ENCODE data around the gene CDKN1B. TPM values are rescaled to one million over a fixed set of nuclear protein-coding genes. Genes with fewer than 3 reads are reported as not detected.
"Not testable (repeated sequence)": the region's sequence is repeated elsewhere in the genome, so short reads cannot be mapped to it uniquely, and the experiment has no call there.

Gene CDKN1B
- total RNA-seq, 1 donor from 2014 or later, result 25.5 TPM

DNA sequence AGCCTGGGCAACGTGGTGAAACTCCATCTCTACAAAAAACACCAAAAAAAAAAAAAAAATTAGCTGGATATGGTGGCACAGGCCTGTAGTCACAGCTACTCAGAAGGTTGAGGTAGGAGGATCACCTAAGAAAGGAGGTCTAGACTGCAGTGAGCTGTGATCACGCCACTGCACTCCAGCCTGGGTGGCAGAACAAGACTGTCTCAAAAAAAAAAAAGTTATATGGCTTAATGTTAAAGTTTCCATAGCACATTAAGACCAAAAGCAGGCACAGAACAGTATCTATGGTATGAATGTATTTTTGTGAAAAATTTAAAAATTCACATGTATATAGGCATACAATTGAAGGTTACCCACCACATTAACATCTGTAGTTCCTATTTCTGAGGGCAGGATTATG is 15.9 kb downstream of the CDKN1B start:
- Histone ChIP-seq H3K4me3 (ENCODE audit: low read depth, low read length) (no peak overlapping the region), H3K36me3 (ENCODE audit: control insufficient read depth, insufficient read depth, low read length) (no peaks in the 10 kb centered on the region), H3K27me3 (ENCODE audit: control insufficient read depth, insufficient read depth, low read length) (no peaks in the 10 kb centered on the region)
- TF ChIP-seq CTCF (IDR thresholded peaks at IDR 0.05; ENCODE audit: insufficient read depth, low read length, poor library complexity, severe bottlenecking), result no peak
- DNase-seq (ENCODE audit: low read depth), result no peak

- TF ChIP-seq CTCF (IDR thresholded peaks at IDR 0.05; ENCODE audit: insufficient read depth, low read length, poor library complexity, severe bottlenecking), result no peak
- Histone ChIP-seq H3K36me3 (ENCODE audit: control insufficient read depth, insufficient read depth, low read length) (no peaks in the 10 kb centered on the region), H3K27me3 (ENCODE audit: control insufficient read depth, insufficient read depth, low read length) (no peaks in the 10 kb centered on the region), H3K4me3 (ENCODE audit: low read depth, low read length) (no peak overlapping the region)
- DNase-seq (ENCODE audit: low read depth), result no peak
Observed at GRCh38 chr12:12734054-12734453, 16.9 kb downstream of the CDKN1B start.

- Histone ChIP-seq H3K36me3 (ENCODE audit: control insufficient read depth, insufficient read depth, low read length) (no peaks in the 10 kb centered on the region), H3K4me3 (ENCODE audit: low read depth, low read length) (no peak overlapping the region), H3K27me3 (ENCODE audit: control insufficient read depth, insufficient read depth, low read length) (no peaks in the 10 kb centered on the region)
- no peak for TF ChIP-seq CTCF (IDR thresholded peaks at IDR 0.05; ENCODE audit: insufficient read depth, low read length, poor library complexity, severe bottlenecking)
- no peak for DNase-seq (ENCODE audit: low read depth)
Observed at GRCh38 chr12:12734561-12735071, 17.4 kb downstream of the CDKN1B start.

- H3K36me3 ChIP-seq (ENCODE audit: control insufficient read depth, insufficient read depth, low read length), result no peaks in the 10 kb centered on the region
- no peak for DNase-seq (ENCODE audit: low read depth)
- H3K27me3 ChIP-seq (ENCODE audit: control insufficient read depth, insufficient read depth, low read length), result no peaks in the 10 kb centered on the region
- H3K4me3 ChIP-seq (ENCODE audit: low read depth, low read length), result no peak overlapping the region
- TF ChIP-seq CTCF (IDR thresholded peaks at IDR 0.05; ENCODE audit: insufficient read depth, low read length, poor library complexity, severe bottlenecking), result no peak
Observed at GRCh38 chr12:12735301-12735700, 18.1 kb downstream of the CDKN1B start.

- no peak for DNase-seq (ENCODE audit: low read depth)
- no peak overlapping the region for H3K4me3 ChIP-seq (ENCODE audit: low read depth, low read length)
- peak; percentile 54 for TF ChIP-seq CTCF (IDR thresholded peaks at IDR 0.05; ENCODE audit: insufficient read depth, low read length, poor library complexity, severe bottlenecking)
Observed at GRCh38 chr12:12736759-12737676, 19.9 kb downstream of the CDKN1B start.

DNA sequence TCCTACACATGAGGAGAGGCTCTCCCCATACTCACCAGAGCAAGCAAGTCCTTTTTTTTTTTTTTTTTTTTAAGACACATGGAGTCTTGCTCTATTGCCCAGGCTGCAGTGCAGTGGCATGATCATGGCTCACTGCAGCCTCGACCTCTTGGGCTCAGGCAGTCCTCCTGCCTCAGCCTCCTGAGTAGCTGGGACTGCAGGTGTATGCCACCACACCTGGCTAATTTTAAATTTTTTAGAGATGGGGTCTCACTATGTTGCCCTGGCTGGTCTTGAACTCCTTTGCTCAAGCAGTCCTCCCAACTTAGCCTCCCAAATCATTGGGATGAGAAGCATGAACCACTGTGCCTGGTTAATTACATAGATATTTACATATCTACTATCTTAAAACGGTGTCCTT is 21.0 kb downstream of the CDKN1B start:
- H3K4me3 ChIP-seq (ENCODE audit: low read depth, low read length); H3K36me3 ChIP-seq (ENCODE audit: control insufficient read depth, insufficient read depth, low read length); DNase-seq (ENCODE audit: low read depth); H3K27me3 ChIP-seq (ENCODE audit: control insufficient read depth, insufficient read depth, low read length): not testable (repeated sequence)

More at GRCh38 chr12:12736759-12737676, 19.9 kb downstream of the CDKN1B start:
- Histone ChIP-seq H3K36me3 (ENCODE audit: control insufficient read depth, insufficient read depth, low read length) (no peaks in the 10 kb centered on the region), H3K27me3 (ENCODE audit: control insufficient read depth, insufficient read depth, low read length) (no peaks in the 10 kb centered on the region)

Data from kidney epithelial cell (primary cell).